HG02588 (cell line): Measurements from ENCODE around the gene XPA.
"Not testable (repeated sequence)": the region's sequence is repeated elsewhere in the genome, so short reads cannot be mapped to it uniquely, and the experiment has no call there.

Experiments
- ATAC-seq: cut with Tn5 transposase; IDR thresholded peaks from one replicate; pipeline ENCODE4 v1.9.1; 2021; ENCODE audit warnings: mild to moderate bottlenecking, moderate library complexity; ENCODE audit not compliant: unreplicated experiment

The XPA gene

DNA sequence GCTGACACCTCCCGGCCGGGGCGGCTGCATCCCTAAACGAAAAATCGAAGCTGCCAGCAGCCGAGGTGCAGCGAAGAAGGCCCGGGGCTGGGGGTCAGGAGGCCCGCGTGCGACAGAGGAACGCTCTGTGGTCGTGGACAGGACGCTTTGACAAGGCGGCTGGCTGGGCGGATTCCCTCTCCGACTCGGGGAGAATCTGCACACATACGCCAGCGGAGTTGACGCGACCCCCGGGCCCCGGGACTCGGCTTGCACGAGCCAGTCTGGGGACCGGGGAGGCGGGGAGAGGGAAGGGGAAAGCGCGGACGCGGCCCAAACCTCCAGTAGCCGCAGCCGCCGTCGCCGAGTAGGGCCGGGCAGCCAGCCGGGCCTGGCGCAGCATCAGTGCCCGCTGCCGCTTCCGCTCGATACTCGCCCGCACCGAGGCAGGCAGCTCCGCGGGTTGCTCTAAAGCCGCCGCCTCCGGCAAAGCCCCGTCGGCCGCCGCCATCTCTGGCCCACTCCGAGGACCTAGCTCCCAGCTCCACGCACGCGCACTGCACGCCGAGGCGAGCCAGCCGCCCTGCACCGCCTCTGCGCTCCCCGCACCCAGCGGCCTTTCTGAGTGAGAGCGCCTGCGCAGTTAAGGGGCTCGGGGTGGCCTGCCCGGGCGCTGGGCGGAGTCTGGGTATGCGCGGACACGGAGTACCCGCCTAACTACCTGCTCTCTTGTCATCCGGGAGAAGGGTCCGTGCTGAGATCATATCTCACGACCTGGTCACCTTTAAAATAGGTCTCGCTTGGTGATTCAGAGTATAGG is at the start of gene XPA:
Gene XPA, minus strand, starts transcription at position 538 of the 799 bp plus-strand sequence. Its CDS starts 48 bp downstream, at position 490.
- ATAC-seq = peak; percentile 88

DNA sequence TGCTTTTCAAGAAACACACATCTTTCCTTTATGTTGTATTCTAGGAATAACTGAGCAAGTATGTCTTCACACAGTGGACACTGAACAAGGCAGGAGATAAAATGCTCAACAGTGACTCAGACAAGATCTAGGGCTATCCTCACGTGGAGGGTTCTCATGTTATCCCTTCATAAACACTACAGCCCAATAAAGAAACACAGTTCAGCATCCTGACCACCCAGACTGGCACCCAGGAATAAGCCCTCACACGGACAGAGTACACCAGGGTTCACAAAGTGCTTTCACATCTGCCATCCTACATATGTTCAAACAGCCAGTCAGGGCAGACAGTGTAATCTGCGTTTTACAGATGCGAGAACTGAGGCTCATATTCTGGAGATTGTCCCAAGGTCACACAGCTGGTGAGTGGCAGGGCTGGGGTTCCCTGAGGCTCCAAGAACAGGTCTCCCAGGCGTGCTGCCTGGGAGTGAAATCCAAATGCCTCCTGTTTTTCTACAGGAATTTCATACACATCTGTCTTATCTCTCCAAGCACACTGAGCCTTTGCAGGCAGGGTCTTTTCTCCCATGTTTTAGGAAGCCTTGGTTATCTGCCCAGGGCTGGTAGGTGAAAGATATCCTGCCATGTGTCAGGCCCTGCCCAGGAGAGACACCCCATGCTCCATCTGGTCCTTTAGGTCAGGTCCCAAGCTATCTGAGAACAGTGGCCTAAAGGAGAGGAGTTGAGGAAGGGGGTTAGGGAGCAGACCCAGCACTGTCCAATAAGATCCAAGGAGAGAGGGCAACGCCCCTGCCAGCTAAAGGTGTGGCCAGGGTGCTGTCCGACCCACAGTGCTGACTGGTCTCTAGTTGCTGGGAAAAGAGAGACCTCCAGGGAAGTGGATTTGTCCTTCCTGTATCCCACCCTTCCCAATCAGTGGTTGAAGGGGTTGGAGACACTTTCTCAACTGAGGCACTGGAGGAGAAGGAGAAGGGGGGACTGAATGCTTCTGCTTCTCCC is 47.9 kb upstream of the XPA start:
- ATAC-seq = no peak

GRCh38 chr9:97744025-97744424 is 46.9 kb upstream of the XPA start:
- ATAC-seq = not testable (repeated sequence)

GRCh38 chr9:97742545-97742944 is 45.4 kb upstream of the XPA start:
- ATAC-seq = no peak

GRCh38 chr9:97741947-97742346 is 44.8 kb upstream of the XPA start:
- ATAC-seq = no peak

DNA sequence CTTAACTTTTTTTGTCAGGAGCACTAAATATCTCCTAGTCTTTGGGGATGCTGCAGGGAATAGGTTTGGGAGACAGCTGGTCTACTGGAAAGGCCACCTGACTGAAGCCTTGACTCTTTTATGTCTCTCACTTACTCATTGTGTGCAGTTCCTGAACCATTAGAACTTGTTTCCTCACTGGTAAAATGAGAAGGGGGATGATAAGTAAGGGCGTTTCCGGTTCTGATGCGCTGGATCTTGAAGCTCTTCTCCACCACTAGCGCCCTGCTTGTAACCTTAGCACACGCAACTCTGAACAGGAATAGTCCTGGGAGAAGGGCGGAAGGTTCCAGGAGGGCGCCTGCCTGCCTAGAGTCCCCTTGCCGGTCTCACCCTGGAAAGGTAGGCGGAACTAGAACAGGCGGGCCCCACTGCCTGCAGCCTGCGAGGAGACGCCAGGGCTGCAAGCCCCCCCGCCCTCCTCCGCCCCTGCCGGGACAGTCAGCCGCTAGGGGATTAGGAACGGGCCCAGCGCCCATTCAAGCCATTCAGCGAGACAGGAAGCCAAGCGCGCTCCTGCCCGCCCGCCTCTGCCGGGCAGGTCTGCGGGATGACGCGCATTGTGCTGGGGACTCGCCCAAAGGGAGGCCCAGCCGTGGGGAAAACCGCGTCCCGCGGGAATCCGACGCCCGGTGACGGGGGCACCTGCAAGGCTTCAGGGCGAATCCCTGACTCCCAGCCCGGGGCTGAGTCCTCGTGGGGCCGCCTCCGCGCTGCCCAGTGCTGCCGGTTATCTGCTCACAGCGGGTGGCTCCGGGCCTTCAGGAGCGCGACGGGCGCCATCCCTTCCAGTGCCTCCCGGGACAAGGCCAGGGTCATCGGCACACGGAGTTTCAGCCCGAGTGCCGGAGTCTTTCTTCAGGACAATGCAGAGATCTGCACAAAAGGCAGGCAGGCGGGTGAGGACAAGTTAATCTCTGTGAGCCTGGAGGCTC is 44.0 kb upstream of the XPA start:
- ATAC-seq = no peak

- ATAC-seq = no peak
Observed at GRCh38 chr9:97737429-97737828, 40.3 kb upstream of the XPA start.

GRCh38 chr9:97735070-97735600 is 38.0 kb upstream of the XPA start:
- no peak for ATAC-seq

DNA sequence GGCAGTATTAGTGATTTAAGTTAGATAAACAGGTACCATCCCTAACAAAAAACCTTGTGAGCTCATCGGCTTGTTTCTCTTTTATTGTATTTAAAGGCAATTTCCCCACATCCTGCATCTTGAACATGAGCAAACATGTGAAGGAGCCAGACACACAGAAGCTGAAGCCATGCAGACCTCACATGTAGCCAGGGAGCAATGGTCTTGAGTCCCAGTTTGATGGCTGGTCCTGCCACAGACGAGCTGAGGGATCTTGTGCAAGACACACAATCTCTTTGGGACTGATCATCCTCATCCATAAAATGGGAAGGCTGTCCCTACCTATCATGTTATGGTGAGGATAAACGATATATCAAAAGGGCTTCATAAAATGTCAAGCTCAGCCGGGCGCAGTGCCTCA is 29.6 kb upstream of the XPA start:
- ATAC-seq = no peak

DNA sequence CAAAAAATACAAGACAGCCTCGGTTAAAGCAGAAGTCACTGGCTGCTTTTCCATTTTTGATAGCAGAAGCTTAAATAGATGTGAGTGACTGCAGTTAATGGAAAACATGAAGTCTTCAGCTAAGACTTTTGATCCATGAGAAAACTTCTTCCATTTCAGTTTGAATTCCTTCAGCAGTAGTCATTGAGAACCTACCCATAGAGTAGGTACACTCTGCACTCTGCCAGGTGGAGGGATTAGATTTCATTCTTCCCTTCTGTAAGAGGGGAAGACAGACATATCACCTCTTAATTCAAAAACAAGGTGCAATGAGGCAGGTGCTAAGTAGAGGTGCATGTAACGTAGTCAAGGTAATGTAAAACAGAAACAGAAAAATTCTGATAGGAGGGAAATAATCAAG is 26.7 kb upstream of the XPA start:
- no peak for ATAC-seq

DNA sequence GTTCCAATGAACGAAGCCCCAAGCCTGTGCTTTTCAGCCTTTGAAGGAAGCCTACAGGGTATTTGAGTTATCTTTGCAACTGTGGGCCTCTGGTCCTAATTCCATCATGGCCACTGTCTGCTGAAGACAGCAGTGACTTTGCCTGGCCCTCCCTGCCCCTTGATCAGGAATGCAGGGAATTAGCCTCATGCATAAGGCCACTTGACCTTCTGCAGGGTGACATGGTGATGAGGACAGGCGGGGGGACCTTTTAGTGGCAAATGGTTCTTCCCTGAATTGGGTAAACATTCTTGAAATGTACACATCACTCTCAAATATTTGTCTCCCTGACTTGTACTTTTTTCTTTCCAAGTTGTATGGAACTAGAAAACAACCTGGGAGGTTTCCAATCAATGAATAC is 25.2 kb upstream of the XPA start:
- no peak for ATAC-seq

DNA sequence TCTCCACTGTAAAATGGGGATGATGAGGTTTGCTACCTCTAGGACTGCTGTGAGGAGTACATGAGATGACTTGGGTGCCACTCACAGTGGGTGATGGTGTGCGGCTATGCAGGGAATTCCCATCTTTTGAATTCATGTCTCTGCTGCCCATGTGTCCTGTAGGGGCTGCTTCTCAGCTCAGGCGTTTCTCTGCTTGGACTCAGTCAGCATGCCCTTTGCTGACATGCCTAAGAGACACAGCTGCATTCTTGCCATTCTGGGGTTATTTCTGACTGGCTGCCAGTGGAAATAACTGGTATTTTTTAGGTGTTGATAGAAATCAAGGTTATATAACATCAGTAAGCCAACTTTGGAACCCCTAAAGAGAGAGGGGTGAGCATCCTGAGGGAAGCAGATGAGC is 24.3 kb upstream of the XPA start:
- no peak for ATAC-seq

DNA sequence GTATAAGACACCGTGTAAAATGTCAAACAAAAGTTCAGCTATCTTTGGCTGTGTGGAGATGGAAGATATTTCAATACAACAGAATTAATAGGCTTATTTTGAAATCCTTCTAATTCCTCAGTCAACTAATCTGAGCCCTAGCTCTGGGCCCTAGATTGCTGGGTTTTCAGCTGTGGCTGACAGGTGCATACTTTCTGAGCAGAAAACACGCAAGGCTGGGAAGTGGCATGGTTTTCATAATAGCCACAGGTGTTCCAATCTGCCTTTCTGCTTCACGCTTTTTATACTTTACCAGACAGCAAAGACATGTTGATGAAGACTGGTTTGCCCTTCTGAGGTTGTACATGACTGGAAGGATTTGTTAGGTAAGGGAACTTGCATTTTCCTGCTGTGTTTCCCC is 20.7 kb upstream of the XPA start:
- ATAC-seq = no peak

DNA sequence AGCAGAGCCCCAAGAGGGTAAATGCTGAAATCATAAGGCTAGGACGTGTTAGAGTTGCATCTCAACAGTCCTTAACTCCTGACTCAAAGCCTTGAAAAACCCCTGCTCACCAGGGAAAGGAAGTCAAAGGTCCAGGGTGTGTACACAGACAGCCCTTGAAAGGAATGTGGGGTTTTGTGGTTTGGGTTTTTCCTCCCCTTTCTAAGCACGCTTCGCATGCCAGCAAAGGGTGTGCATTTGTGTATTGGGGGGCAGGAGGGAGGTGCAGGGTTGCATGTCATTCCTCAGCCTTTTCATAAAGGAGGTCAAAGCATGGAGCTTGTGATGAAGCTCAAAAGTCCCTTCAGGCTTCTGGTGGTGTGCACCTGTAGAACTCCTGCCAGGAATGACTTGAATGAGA is 17.3 kb upstream of the XPA start:
- no peak for ATAC-seq

DNA sequence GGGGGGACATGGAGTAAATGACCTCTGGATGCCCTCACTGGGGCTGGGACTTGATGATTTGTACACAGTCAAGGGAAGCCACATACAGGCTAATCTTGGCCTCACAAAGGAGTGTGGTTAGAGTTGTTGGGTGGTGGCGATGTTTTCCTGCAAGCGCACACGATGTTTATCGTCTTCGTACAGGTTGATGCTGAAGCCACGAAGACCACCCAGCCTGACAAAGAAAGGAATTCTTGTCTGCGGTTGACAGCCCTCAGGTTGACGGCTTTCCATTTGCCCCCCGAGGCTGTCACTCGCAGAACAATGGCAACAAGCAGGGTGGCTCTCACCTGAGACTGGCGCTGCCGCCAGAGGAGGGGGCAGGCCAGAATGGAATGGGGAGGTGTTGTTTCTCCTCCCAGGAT is 14.1 kb upstream of the XPA start:
- ATAC-seq = no peak

GRCh38 chr9:97710356-97711222 is 13.4 kb upstream of the XPA start:
- no peak for ATAC-seq

- ATAC-seq = no peak
Observed at GRCh38 chr9:97706246-97706645, 9.1 kb upstream of the XPA start.

DNA sequence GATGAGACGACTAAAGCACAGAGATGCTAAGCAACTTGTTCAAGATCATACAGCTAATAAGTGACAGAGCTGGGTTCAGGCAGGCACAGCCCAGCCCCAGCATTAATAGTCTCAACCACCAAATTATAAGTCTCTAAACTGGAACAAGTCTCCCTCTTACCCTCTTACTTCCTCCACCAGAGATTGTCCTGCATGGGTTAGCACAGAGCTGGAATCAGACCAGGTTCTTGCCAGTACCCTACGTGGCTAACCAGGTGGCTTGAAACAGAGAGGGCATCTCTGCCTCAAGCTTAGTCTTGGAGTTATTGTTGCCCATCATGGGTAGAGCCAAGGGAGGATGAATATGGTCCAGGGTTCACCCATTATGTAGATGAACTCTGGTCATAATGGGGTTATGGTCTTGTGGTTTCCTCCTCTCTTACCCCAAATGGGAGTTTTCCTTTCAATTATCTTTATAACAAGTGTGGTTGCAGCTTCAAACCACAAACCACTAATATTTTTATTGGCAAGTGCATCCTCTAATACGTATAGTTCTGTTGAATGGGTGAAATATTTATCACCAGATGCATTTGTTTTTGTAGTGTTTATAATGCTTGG is 8.3 kb upstream of the XPA start:
- ATAC-seq = no peak

DNA sequence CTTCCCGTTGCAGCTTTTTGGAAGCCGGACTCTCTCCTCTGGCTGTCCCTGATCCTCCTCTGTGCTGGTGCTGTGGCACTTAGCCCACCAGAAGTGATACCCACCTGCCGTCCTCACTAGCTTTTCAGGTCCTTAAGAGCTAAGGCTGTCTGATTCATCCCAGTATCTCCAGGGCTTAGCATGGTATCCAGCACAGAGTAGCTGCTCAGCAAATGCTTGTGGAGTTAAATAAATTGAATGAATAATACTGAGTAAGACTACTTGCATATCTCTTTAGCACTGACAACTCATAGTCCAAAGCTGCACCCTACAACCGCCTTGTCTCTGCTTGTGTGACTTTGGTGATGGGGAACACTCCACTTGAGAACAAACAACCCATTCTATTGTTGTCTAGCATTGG is 7.7 kb upstream of the XPA start:
- ATAC-seq = no peak
